Suprapubic skin (tissue), 4 donors: ENCODE measurements around the gene SPDYE6. TPM values are rescaled to one million over a fixed set of nuclear protein-coding genes. Genes with fewer than 3 reads are reported as not detected.
"Not testable (repeated sequence)": the region's sequence is repeated elsewhere in the genome, so short reads cannot be mapped to it uniquely, and the experiment has no call there.

Source experiments
- DNase-seq, 2 donors: peaks; one replicate each; pipeline ENCODE4 v3.0.0-alpha.2; 2019; ENCODE audit warnings: low spot score in 2 of 2
- H3K27ac ChIP-seq: fragments of 200-600 bp; sonication (generic); one replicate; pipeline ENCODE4 v1.5.1; 2019
- H3K27me3 ChIP-seq: fragments of 200-600 bp; sonication (generic); one replicate; pipeline ENCODE4 v1.5.1; 2019
- H3K36me3 ChIP-seq: fragments of 200-600 bp; sonication (generic); one replicate; pipeline ENCODE4 v1.5.1; 2019
- H3K4me1 ChIP-seq: fragments of 200-600 bp; sonication (generic); one replicate; pipeline ENCODE4 v1.5.1; 2019
- H3K4me3 ChIP-seq: fragments of 200-600 bp; sonication (generic); one replicate; pipeline ENCODE4 v1.5.1; 2019; ENCODE audit warnings: mild to moderate bottlenecking
- H3K9me3 ChIP-seq: fragments of 200-600 bp; sonication (generic); one replicate; pipeline ENCODE4 v1.5.1; 2019
- CTCF ChIP-seq, 2 donors: fragments of 200-600 bp in 1 of 2; fragments of 450-650 bp in 1 of 2; sonication (generic) in 1 of 2; IDR thresholded peaks; one replicate each; pipeline ENCODE4 v1.5.1; 2016 to 2019; ENCODE audit warnings: antibody characterized with exemption in 2 of 2, mild to moderate bottlenecking in 1 of 2, moderate library complexity in 1 of 2
- POLR2A ChIP-seq, 2 donors: fragments of 450-650 bp; IDR thresholded peaks; one replicate each; pipeline ENCODE4 v1.6.1; 2017; ENCODE audit warnings: antibody characterized with exemption in 2 of 2, mild to moderate bottlenecking in 2 of 2, moderate library complexity in 2 of 2
- POLR2AphosphoS5 ChIP-seq, 3 donors: sonication (generic); formaldehyde crosslinking; IDR thresholded peaks; one replicate each; pipeline ENCODE4 v1.6.1; 2017; ENCODE audit warnings: antibody characterized with exemption in 3 of 3
- WGBS: methylation state at CpG from one replicate; pipeline ENCODE4 v1.1.5; 2018; 5-methylcytosine and 5-hydroxymethylcytosine counted together
- total RNA-seq, 4 donors: library from RNA; depleted of rRNA; stranded (reverse); fragments of >200 nt; gene quantifications; one replicate each; pipeline ENCODE4 v1.1.0, GENCODE V29; 2016

SPDYE6 gene
- total RNA-seq, 4 donors from 2014 or later = not detected

DNA sequence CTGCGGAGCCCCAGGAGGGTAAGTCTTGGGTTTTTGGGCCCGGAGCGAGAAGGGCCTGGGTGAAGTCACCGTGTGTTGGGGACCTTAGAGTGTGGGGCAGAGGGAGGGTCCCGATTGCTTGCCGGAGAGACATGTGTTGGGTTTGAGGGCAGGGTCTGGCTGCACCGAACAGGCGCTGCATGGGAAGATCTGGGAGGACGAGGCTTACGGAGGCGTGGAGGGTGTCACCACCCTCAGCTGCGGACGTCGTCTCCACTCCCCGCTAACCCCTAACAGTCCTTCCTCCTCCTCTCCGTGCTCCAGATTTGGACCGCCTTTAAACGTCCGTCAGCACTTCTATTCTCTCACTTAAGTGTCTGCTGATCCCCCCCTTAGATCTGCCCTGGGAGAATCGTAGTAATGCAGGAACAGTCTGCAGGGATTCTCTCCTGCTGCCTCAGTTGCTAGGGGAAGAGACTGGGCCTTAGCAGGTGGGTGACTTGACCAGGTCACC lies 8.2 kb upstream of the SPDYE6 start:
- not testable (repeated sequence) for H3K9me3 ChIP-seq, H3K4me1 ChIP-seq, H3K36me3 ChIP-seq, DNase-seq, H3K27me3 ChIP-seq
- Histone ChIP-seq H3K4me3 (peak overlapping the region; percentile 71), H3K27ac (peak overlapping the region; percentile 86)
- 0% methylated on average over 7 of the region's 20 CpGs for WGBS

DNA sequence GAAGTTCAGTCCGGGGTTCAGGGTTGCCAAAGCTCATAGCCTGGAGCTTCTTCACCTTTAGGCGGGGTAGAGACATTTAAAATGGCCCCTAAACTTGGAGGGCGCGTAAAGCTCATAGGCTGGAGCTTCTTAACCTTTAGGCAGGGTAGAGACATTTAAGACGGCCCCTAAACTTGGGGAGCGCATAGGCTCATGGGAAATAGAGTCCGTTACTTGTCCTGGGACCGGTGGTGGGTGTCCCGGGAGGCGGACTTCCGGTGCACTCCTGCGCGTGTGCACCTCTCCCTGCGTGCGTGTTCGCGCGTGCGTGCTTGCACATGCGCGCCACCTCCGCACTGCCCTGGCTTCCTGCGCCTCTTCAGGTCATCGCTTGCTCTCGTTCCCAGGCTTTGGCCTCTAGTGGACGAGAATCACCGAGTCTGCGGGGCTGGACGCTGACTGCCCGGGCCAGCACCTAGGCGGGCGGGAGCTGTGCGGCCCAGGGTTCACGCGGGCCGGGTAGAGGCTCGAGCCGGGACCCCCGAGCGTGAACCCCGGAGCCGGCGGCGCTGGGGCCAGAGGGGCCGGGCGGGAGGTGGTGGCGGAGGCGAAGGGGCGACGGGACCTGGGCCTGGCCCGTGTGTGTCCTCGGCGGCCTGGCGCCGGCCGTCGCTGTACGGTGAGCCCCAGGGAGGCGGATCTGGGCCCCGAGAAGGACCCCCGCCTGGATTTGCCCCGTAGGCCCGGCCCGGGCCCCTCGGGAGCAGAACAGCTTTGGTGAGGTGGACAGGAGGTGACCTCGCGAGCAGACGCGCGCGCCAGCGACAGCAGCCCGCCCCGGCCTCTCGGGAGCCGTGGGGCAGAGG lies 7.5 kb upstream of the SPDYE6 start:
- peak; percentile 96 for DNase-seq

DNA sequence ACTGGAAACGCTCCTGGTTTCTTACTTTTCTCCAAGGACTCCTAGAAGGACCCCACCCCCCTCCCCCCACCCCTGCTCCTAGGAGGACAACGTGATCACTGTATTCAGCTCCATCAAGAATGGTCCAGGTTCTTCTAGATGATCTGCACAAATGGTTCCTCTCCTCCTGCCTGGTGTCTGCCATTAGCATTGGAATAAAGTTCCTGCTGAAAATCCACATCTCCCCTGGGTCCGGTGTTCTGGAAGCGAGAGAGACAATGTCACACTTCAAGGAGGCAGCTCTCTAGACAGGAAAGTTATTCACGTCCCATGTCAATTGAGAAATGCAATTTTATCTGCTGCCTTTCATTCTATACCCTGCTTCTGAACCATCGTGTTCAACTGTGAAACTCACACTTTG lies 9.3 kb downstream of the SPDYE6 start:
- H3K4me3 ChIP-seq, H3K27ac ChIP-seq, H3K4me1 ChIP-seq, H3K36me3 ChIP-seq, H3K9me3 ChIP-seq, DNase-seq, H3K27me3 ChIP-seq: not testable (repeated sequence)
- 100% methylated on average over 2 of the region's 6 CpGs for WGBS

More for the DNA sequence above, 7.5 kb upstream of the SPDYE6 start:
- Histone ChIP-seq H3K27ac (peak overlapping the region; percentile 86), H3K4me3 (peak overlapping the region; percentile 71)
- not testable (repeated sequence) for H3K27me3 ChIP-seq, H3K9me3 ChIP-seq, H3K4me1 ChIP-seq, H3K36me3 ChIP-seq
- TF ChIP-seq POLR2AphosphoS5 (IDR thresholded peaks at IDR 0.05) (peak in 1 of 3 donors; percentile 32), CTCF (IDR thresholded peaks at IDR 0.05) (peak in 1 of 2 donors; percentile 10), POLR2A (IDR thresholded peaks at IDR 0.05) (peak in 1 of 2 donors; percentile 35)
- WGBS = 0% methylated on average over 20 of the region's 76 CpGs

GRCh38 chr7:102340599-102341368 lies 15.5 kb downstream of the SPDYE6 start:
- not testable (repeated sequence) for H3K9me3 ChIP-seq, H3K27me3 ChIP-seq, DNase-seq, H3K4me3 ChIP-seq, H3K27ac ChIP-seq, H3K4me1 ChIP-seq, H3K36me3 ChIP-seq
- WGBS = 93% methylated on average over 3 of the region's 7 CpGs

DNA sequence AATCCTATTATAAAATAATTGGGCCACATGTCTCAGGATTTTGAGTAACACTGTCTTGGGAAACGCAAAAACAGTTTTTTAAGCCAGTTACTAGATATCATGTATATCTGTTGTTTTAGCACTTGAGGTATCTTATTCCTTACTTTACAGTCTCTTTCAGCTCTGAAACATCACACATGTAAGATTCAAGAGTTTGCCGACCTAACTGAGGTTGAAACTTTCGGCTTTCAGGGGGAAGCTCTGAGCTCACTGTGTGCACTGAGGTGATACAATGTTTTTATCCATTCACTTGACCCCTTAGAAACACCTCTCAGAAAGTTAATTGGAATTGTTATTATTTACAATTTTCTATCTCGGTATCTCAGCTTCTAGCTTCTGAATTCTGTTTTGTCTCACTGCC lies 18.8 kb downstream of the SPDYE6 start:
- not testable (repeated sequence) for H3K36me3 ChIP-seq, H3K9me3 ChIP-seq, H3K27me3 ChIP-seq, H3K4me1 ChIP-seq, H3K4me3 ChIP-seq, H3K27ac ChIP-seq, DNase-seq
- WGBS = 82% methylated on average over 4 of the region's 4 CpGs

- 94% methylated on average over 2 of the region's 8 CpGs for WGBS
- DNase-seq = not testable (repeated sequence)
These were observed 19.2 kb downstream of the SPDYE6 start for GRCh38 chr7:102337002-102337401.

GRCh38 chr7:102335574-102335973 lies 20.7 kb downstream of the SPDYE6 start:
- H3K27me3 ChIP-seq, H3K36me3 ChIP-seq, DNase-seq, H3K9me3 ChIP-seq, H3K4me3 ChIP-seq, H3K27ac ChIP-seq, H3K4me1 ChIP-seq: not testable (repeated sequence)
- WGBS = 84% methylated on average over 7 of the region's 7 CpGs

More at GRCh38 chr7:102337002-102337401, 19.2 kb downstream of the SPDYE6 start:
- H3K27ac ChIP-seq, H3K27me3 ChIP-seq, H3K9me3 ChIP-seq, H3K36me3 ChIP-seq, H3K4me3 ChIP-seq, H3K4me1 ChIP-seq: not testable (repeated sequence)

DNA sequence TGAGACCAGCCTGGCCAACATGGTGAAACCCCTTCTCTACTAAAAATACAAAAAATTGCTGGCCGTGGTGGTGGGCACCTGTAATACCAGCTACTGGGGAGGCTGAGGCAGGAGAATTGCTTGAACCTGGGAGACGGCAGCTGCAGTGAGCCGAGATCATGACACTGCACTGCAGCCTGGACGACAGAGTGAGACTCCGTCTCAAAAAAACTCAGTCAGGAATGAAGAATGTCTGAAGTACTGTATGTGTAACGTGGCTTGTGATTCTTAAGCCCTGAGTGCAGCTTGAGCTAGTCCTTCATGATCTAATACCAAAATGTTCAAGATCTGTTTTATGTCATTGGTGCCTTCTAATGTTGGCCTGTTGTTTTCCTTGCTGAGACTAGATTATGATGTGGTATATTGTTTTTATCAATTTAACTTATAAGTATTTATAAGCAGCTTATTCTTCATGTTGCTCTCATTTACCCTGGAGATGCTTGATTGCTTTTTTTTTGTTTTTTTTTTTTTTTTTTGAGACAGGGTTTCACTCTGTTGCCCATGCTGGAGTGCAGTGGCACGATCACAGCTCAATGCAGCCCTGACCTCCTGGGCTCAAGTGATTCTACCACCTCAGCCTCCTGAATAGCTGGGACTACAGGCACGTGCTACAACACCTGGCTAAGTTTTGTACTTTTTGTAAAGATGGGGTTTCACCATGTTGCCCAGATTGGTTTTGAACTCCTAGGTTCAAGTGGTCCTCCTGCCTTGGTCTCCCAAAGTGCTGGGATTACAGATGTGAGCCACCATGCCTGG lies 25.4 kb downstream of the SPDYE6 start:
- H3K4me1 ChIP-seq, H3K4me3 ChIP-seq, H3K36me3 ChIP-seq, H3K9me3 ChIP-seq, H3K27ac ChIP-seq, DNase-seq: not testable (repeated sequence)
- 92% methylated on average over 8 of the region's 8 CpGs for WGBS
- H3K27me3 ChIP-seq = peaks cover 12% of the 10 kb centered on the region

DNA sequence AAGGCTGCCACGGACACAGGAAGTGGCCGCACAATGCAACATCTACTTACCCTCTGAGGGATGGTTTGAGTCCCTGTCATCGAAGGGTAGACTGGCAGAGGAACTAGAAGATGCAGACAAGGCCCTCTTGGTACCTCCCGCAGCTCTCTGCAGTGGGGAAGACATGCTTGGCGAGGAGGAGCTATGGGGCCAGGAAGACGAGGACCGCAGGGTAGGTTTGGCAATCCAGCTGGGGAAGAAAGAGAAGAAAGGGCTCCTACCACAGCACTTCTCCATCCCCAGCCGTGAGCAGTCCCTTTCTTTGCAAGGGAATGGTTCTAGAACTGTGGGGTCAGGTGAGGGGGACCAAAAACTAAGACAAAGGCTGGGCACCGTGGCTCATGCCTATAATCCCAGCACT lies 26.9 kb downstream of the SPDYE6 start:
- H3K27ac ChIP-seq = not testable (repeated sequence)

DNA sequence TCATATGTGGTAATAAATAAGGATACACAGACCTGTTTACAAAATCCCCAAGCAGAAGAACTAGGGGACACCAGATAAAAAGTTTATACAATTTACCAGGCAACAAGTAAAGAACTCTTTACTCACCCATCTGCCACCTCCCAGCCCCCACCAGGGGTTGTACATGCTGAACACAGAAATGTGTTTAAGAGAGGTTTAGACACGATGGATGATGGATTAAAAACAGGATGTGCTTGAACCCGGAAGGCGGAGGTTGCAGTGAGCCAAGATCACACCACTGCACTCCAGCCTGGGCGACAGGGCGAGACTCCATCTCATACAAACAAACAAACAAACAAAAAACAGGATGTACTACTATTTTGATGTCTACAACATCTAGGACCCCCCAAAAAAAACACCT lies 27.4 kb downstream of the SPDYE6 start:
- not testable (repeated sequence) for H3K36me3 ChIP-seq, H3K4me3 ChIP-seq, H3K9me3 ChIP-seq, H3K27ac ChIP-seq, DNase-seq, H3K4me1 ChIP-seq
- H3K27me3 ChIP-seq = peaks cover 12% of the 10 kb centered on the region
- 65% methylated on average over 5 of the region's 5 CpGs for WGBS

More for the DNA sequence above, 26.9 kb downstream of the SPDYE6 start:
- H3K9me3 ChIP-seq, H3K4me1 ChIP-seq, H3K36me3 ChIP-seq, DNase-seq, H3K4me3 ChIP-seq: not testable (repeated sequence)
- WGBS = 60% methylated on average over 7 of the region's 9 CpGs
- H3K27me3 ChIP-seq = peaks cover 12% of the 10 kb centered on the region

DNA sequence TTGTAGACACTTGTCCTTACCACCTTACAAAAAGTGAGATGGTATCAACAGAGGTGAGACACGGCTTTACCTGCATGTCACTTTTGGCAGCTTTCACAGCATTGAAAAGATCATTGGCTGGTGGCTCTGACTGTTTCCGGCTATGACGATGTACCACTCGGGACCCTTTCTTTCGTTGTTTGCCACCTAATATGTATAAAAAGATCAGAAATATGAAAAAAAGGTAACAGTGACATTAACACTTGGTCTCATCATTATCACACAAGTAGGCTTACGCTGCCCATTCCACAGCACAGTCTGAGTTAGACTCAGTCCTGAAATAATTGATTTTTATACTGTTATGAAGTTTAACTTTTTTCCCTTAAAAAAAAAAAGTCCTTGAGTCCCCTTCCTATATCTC lies 29.1 kb downstream of the SPDYE6 start:
- H3K27ac ChIP-seq, H3K9me3 ChIP-seq, DNase-seq, H3K4me3 ChIP-seq, H3K4me1 ChIP-seq, H3K36me3 ChIP-seq: not testable (repeated sequence)
- H3K27me3 ChIP-seq = peaks cover 12% of the 10 kb centered on the region
- WGBS = 82% methylated on average over 6 of the region's 6 CpGs
